ENCODE data around the gene FAM114A1.

The FAM114A1 gene

GRCh38 chr4:38823766-38824165, 43.8 kb upstream of the FAM114A1 start:
- TF ChIP-seq, protein P1, sequence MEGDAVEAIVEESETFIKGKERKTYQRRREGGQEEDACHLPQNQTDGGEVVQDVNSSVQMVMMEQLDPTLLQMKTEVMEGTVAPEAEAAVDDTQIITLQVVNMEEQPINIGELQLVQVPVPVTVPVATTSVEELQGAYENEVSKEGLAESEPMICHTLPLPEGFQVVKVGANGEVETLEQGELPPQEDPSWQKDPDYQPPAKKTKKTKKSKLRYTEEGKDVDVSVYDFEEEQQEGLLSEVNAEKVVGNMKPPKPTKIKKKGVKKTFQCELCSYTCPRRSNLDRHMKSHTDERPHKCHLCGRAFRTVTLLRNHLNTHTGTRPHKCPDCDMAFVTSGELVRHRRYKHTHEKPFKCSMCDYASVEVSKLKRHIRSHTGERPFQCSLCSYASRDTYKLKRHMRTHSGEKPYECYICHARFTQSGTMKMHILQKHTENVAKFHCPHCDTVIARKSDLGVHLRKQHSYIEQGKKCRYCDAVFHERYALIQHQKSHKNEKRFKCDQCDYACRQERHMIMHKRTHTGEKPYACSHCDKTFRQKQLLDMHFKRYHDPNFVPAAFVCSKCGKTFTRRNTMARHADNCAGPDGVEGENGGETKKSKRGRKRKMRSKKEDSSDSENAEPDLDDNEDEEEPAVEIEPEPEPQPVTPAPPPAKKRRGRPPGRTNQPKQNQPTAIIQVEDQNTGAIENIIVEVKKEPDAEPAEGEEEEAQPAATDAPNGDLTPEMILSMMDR (IDR thresholded peaks at IDR 0.05; ENCODE audit: extremely low read depth, insufficient read depth, missing control alignments) = no peak
- in situ Hi-C loops (cut with MboI; ENCODE audit: low pct_unique_long_range_greater_than_20kb, low sequenced_read_pairs, unreplicated experiment) = no loop called here
- DNase-seq (ENCODE audit: low spot score) = no peak

GRCh38 chr4:38829237-38829636, 38.4 kb upstream of the FAM114A1 start:
- in situ Hi-C loops (cut with MboI; ENCODE audit: low pct_unique_long_range_greater_than_20kb, low sequenced_read_pairs, unreplicated experiment) = no loop called here
- no peak for DNase-seq (ENCODE audit: low spot score)
- TF ChIP-seq, protein P1 (IDR thresholded peaks at IDR 0.05; ENCODE audit: extremely low read depth, insufficient read depth, missing control alignments) = no peak

DNA sequence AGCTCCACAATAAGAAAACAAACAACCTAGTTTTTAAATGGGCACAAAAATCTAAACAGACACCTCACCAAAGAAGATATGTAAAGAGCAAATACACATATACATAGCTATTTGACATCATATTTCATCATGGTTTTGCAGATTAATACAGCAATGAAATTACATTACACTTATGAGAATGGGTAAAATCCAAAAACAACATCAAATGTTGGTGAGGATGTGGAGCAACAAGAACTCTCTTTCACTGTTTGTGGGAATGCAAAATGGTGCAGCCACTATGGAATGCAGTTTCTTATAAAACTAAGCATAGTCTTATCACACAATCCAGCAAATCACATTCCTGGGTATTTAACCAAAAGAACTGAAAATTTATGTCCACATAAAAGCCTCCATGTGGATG, 36.0 kb upstream of the FAM114A1 start:
- TF ChIP-seq, protein P1 (IDR thresholded peaks at IDR 0.05; ENCODE audit: extremely low read depth, insufficient read depth, missing control alignments) = no peak
- in situ Hi-C loops (cut with MboI; ENCODE audit: low pct_unique_long_range_greater_than_20kb, low sequenced_read_pairs, unreplicated experiment) = no loop called here
- no peak for DNase-seq (ENCODE audit: low spot score)

DNA sequence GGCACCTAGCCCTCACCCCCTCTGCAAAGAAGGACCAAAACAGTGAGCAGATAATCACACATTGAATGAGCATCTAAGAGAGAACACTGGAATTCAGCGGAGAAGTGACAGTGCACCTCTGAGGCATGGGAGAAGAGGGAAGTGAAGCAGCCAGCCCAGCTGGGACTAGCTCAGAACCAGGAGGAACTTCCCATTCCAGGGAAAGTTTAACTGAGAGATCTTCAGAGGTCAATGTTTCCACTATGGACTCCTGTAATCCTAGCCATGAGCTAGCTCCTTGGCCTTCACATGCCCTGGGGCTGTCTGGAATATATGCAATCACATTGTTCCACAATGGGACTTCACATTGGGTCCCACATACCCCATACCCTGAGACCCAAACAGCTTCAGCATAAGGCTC, 35.4 kb upstream of the FAM114A1 start:
- no peak for DNase-seq (ENCODE audit: low spot score)
- TF ChIP-seq, protein P1 (IDR thresholded peaks at IDR 0.05; ENCODE audit: extremely low read depth, insufficient read depth, missing control alignments) = no peak
- in situ Hi-C loops (cut with MboI; ENCODE audit: low pct_unique_long_range_greater_than_20kb, low sequenced_read_pairs, unreplicated experiment) = no loop called here

- DNase-seq (ENCODE audit: low spot score) = no peak
- in situ Hi-C loops (cut with MboI; ENCODE audit: low pct_unique_long_range_greater_than_20kb, low sequenced_read_pairs, unreplicated experiment) = no loop called here
These were observed 34.7 kb upstream of the FAM114A1 start for GRCh38 chr4:38832624-38833528.

DNA sequence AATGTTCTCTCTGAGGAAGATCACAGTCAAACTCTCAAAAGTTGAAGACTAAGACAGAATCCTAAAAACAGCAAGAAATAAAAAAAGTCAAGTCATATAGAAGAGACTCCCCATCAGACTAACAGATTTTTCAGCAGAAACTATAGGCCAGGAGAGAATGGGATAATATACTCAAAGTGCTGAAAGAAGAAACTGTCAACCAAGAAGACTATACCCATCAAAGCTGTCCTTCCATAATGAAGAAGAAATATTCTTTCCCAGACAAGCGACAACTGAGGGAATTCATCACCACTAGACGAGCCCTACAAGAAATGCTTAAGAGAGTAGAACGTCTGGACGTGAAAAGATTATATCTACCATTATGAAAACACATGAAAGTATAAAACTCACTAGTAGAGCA, 33.0 kb upstream of the FAM114A1 start:
- TF ChIP-seq, protein P1 (IDR thresholded peaks at IDR 0.05; ENCODE audit: extremely low read depth, insufficient read depth, missing control alignments) = no peak
- DNase-seq (ENCODE audit: low spot score) = no peak
- in situ Hi-C loops (cut with MboI; ENCODE audit: low pct_unique_long_range_greater_than_20kb, low sequenced_read_pairs, unreplicated experiment) = no loop called here

More at GRCh38 chr4:38832624-38833528, 34.7 kb upstream of the FAM114A1 start:
- TF ChIP-seq, protein P1 (IDR thresholded peaks at IDR 0.05; ENCODE audit: extremely low read depth, insufficient read depth, missing control alignments) = no peak

All from GM13977 (cell line).